T1000 (cell line): ENCODE data around the gene TLCD2.
"Not testable (repeated sequence)": the region's sequence is repeated elsewhere in the genome, so short reads cannot be mapped to it uniquely, and the experiment has no call there.

ENCODE experiments used
- DNase-seq: peaks from one replicate; lab custom pipeline; 2025; ENCODE audit warnings: mixed read lengths; lab: John Stamatoyannopoulos, UW

TLCD2 gene, protein sequence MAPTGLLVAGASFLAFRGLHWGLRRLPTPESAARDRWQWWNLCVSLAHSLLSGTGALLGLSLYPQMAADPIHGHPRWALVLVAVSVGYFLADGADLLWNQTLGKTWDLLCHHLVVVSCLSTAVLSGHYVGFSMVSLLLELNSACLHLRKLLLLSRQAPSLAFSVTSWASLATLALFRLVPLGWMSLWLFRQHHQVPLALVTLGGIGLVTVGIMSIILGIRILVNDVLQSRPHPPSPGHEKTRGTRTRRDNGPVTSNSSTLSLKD

DNA sequence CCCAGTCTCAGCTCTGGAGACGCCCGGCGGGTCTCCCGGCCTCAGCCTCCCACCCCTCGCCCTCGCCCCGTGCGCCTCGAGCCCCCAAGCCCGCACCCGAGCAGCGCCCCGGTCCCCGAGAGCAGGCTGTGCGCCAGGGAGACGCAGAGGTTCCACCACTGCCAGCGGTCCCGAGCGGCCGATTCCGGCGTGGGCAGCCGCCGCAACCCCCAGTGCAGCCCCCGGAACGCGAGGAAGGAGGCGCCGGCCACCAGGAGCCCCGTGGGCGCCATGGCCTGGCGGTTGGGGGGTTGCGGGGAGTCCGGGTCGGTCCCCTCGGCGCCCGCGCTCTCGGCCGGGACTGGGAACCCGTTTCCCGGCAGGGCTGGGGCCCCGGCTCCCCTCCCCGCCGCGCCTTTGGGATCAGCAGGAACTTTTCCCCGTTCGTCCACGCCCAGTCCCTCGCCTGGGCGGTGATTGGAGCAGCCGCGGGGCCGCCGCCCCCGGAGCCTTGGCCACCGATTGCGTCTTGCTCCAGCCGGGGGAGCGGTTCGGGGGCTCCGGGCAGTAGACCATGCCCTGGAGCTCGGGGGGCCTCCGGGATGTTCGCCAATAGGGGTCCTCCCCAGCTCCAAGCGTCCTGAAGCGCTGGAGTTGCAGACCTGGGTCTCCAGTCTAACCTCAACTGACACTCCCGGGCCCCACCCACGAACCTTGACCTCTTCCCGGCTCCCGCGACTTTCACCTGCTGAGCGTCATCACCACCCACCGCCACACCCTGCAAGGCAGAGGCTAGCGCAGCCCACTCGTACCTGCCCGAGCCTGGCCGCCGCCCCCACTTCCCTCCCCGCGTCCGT lies at the start of gene TLCD2:
TLCD2 (minus strand) TSS at position 407 of the 836 bp plus-strand sequence; CDS start at position 272, 135 bp downstream.
- peak; percentile 16 for DNase-seq

- DNase-seq, result no peak
Measured at GRCh38 chr17:1759529-1759928, 49.4 kb upstream of the TLCD2 start.

DNA sequence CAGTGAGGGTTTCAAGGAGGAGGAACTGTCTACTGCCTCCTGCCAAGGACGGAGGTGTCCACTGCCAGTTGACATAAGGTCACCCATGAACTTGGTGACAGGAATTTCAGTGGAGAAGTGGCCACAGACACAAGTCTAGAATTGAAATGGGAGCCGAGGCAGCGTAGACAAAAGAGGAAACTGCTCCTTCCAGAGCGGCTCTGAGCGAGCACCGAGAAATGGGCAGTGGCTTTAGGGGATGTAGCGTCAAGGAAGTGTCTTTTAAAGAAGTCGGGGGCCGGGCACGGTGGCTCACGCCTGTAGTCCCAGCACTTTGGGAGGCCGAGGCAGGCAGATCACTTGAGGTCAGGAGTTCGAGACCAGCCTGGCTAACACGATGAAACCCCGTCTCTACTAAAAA lies 48.6 kb upstream of the TLCD2 start:
- no peak for DNase-seq

DNA sequence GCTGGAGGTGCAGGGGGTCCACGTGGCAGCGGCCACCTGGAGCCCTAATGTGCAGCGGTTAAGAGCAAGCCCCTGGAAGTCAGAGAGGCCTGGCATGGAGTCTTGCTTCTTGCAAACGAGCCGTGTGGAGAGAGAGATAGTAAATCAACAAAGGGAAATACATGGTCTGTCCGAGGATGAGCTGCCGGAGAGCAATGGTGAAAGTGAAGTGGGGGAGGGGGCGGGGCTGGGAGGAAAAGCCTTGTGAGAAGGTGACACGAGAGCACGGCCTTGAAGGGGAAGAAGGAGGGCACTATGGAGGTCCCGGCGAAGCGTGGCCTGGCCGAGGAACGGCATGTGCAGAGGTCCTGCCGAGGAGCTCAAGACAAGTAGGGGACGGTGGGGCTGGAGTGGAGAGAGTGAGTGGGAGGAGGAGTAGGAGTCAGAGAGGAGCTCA lies 45.7 kb upstream of the TLCD2 start:
- DNase-seq, result no peak

DNA sequence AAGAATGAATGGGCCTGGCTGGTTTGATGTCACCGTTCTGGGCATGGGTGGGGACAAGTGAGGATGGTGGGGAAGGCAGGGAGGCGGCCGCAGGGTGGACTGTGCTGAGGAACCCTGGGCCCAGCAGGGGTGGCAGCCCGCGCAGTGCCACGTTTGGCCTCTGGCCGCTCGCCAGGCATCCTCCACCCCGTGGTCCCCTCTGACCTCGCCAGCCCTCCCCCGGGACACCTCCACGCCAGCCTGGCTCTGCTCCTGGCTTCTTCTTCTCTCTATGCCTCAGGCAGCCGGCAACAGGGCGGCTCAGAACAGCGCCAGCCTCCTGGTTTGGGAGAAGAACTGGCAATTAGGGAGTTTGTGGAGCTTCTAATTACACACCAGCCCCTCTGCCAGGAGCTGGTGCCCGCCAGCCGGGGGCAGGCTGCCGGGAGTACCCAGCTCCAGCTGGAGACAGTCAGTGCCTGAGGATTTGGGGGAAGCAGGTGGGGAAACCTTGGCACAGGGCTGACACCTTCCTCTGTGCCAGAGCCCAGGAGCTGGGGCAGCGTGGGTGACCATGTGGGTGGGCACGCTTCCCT lies 45.2 kb upstream of the TLCD2 start:
- no peak for DNase-seq

- no peak for DNase-seq
Measured at GRCh38 chr17:1754430-1755112, 44.4 kb upstream of the TLCD2 start.

GRCh38 chr17:1753767-1754429 lies 43.7 kb upstream of the TLCD2 start:
- no peak for DNase-seq

DNA sequence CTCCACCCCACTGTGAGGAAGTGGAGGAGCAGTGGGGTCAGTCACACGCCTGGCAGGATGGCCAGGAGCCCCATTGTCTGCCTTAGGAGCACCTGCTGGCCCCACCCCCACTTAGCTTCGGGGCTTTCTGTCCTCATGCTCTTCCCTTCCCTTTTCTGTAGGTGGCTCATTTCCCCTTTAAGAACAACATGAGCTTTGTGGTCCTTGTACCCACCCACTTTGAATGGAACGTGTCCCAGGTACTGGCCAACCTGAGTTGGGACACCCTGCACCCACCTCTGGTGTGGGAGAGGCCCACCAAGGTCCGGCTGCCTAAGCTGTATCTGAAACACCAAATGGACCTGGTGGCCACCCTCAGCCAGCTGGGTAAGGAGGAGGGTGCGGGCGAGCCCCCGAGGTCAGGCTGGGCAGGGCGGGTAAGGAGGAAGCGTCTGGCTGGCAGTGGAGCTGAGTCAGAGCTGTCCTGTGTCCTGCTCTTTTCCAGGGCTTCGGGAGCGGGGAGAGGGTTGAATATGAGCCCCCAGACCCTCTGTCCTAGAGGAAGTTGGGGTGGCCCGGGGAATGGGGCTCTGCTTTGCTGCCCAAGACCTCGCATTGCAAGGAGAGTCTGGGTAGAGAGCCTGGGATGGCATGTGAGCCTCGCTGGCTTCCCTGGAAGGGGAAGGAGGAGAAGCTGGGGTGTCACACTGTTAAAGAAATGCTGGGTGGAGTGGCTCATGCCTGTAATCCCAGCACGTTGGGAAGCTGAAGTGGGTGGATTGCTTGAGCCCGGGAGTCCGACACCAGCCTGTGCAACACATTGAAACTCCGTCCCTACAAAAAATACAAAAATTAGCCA lies 42.5 kb upstream of the TLCD2 start:
- no peak for DNase-seq

- DNase-seq, result no peak
Measured at GRCh38 chr17:1750628-1751027, 40.5 kb upstream of the TLCD2 start.

GRCh38 chr17:1746975-1747543 lies 36.9 kb upstream of the TLCD2 start:
- DNase-seq, result no peak

- no peak for DNase-seq
Measured at GRCh38 chr17:1745513-1746020, 35.4 kb upstream of the TLCD2 start.

- DNase-seq, result no peak
Measured at GRCh38 chr17:1744551-1745512, 34.7 kb upstream of the TLCD2 start.

- no peak for DNase-seq
Measured at GRCh38 chr17:1743088-1743439, 32.9 kb upstream of the TLCD2 start.

GRCh38 chr17:1742371-1743087 lies 32.4 kb upstream of the TLCD2 start, which contains the start of gene SERPINF2:
Gene SERPINF2 (plus strand): TSS chr17:1742871. CDS start chr17:1744996, 2,125 bp downstream.
- DNase-seq, result no peak

DNA sequence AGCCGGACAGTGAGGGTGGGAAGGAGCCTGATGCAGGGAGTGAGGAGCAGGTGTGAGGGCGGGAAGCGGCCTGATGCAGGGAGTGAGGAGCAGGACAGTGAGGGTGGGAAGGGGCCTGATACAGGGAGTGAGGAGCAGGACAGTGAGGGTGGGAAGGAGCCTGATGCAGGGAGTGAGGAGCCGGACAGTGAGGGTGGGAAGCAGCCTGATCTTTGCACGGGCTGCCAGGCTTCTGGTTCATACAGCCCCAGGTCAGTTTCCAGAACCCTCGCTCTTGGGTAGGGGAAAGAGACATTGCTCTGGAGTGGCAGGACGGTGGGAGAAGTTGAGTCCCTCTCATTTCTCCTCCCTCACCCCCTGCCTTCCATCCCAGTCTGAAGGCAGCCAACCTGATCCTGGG lies 31.7 kb upstream of the TLCD2 start:
- DNase-seq, result not testable (repeated sequence)

GRCh38 chr17:1737531-1738291 lies 27.5 kb upstream of the TLCD2 start:
- DNase-seq, result no peak
